Measurements from ENCODE around the gene PSMC6. TPM values are rescaled to one million over a fixed set of nuclear protein-coding genes. Genes with fewer than 3 reads are reported as not detected.
"Not testable (repeated sequence)": the region's sequence is repeated elsewhere in the genome, so short reads cannot be mapped to it uniquely, and the experiment has no call there.

Gene PSMC6
- total RNA-seq, 1 donor from 2014 or later: 49.6 TPM

- Histone ChIP-seq H3K36me3 (peaks cover 0 to 17% of the 10 kb centered on the region in 2 donors), H3K4me1 (no peaks in the 10 kb centered on the region), H3K4me3 (no peak overlapping the region), H3K27me3 (no peaks in the 10 kb centered on the region), H3K27ac (no peak overlapping the region), H3K9me3 (no peaks in the 10 kb centered on the region)
- intact Hi-C loops (cut with DNase I): no loop called here
- TF ChIP-seq POLR2AphosphoS5 (IDR thresholded peaks at IDR 0.05; ENCODE audit: insufficient read depth in 1 of 2, low read depth in 1 of 2) (no peak), POLR2A (IDR thresholded peaks at IDR 0.05) (no peak), CTCF (IDR thresholded peaks at IDR 0.05) (no peak)
- DNase-seq (ENCODE audit: extremely low spot score in 2 of 2): no peak
Observed at GRCh38 chr14:52759145-52759544, 52.1 kb downstream of the PSMC6 start.

- H3K9me3 ChIP-seq; H3K27me3 ChIP-seq; DNase-seq (ENCODE audit: extremely low spot score in 2 of 2); H3K4me1 ChIP-seq; H3K4me3 ChIP-seq; intact Hi-C loops (cut with DNase I); H3K27ac ChIP-seq: not testable (repeated sequence)
- H3K36me3 ChIP-seq: peaks cover 0 to 21% of the 10 kb centered on the region in 2 donors
Observed at GRCh38 chr14:52762923-52763322, 55.9 kb downstream of the PSMC6 start.

- H3K27me3 ChIP-seq: no peaks in the 10 kb centered on the region
- DNase-seq (ENCODE audit: extremely low spot score in 2 of 2): no peak
- no peaks in the 10 kb centered on the region for H3K9me3 ChIP-seq
- H3K27ac ChIP-seq: no peak overlapping the region
- TF ChIP-seq CTCF (IDR thresholded peaks at IDR 0.05): no peak
- no peak for TF ChIP-seq POLR2A (IDR thresholded peaks at IDR 0.05)
- TF ChIP-seq POLR2AphosphoS5 (IDR thresholded peaks at IDR 0.05; ENCODE audit: insufficient read depth in 1 of 2, low read depth in 1 of 2): no peak
- peaks cover 0 to 16% of the 10 kb centered on the region in 2 donors for H3K36me3 ChIP-seq
- intact Hi-C loops (cut with DNase I): no loop called here
- H3K4me3 ChIP-seq: no peak overlapping the region
- H3K4me1 ChIP-seq: no peaks in the 10 kb centered on the region
Observed at GRCh38 chr14:52767058-52767833, 60.2 kb downstream of the PSMC6 start.

- Histone ChIP-seq H3K27ac (no peak overlapping the region), H3K4me1 (no peaks in the 10 kb centered on the region), H3K4me3 (no peak overlapping the region), H3K9me3 (no peaks in the 10 kb centered on the region), H3K36me3 (peaks cover 0 to 20% of the 10 kb centered on the region in 2 donors), H3K27me3 (no peaks in the 10 kb centered on the region)
- DNase-seq (ENCODE audit: extremely low spot score in 2 of 2): no peak
- no peak for TF ChIP-seq POLR2AphosphoS5 (IDR thresholded peaks at IDR 0.05; ENCODE audit: insufficient read depth in 1 of 2, low read depth in 1 of 2)
- no peak for TF ChIP-seq POLR2A (IDR thresholded peaks at IDR 0.05)
- no peak for TF ChIP-seq CTCF (IDR thresholded peaks at IDR 0.05)
- intact Hi-C loops (cut with DNase I): loop anchor here (5.0 kb wide), 1 partner anchor 1243 kb away; no protein-coding TSS in a partner anchor
Observed at GRCh38 chr14:52769887-52770286, 62.9 kb downstream of the PSMC6 start.

- TF ChIP-seq POLR2A (IDR thresholded peaks at IDR 0.05) (no peak), CTCF (IDR thresholded peaks at IDR 0.05) (no peak), POLR2AphosphoS5 (IDR thresholded peaks at IDR 0.05; ENCODE audit: insufficient read depth in 1 of 2, low read depth in 1 of 2) (no peak)
- Histone ChIP-seq H3K4me3 (no peak overlapping the region), H3K36me3 (peaks cover 0 to 24% of the 10 kb centered on the region in 2 donors), H3K4me1 (no peaks in the 10 kb centered on the region), H3K9me3 (no peaks in the 10 kb centered on the region), H3K27me3 (no peaks in the 10 kb centered on the region), H3K27ac (no peak overlapping the region)
- no peak for DNase-seq (ENCODE audit: extremely low spot score in 2 of 2)
- intact Hi-C loops (cut with DNase I): no loop called here
Observed at GRCh38 chr14:52776816-52777215, 69.8 kb downstream of the PSMC6 start.

Other genes with a start within 250 kb of the PSMC6 start
- 5.9 TPM for gene TXNDC16, start 154.7 kb upstream of the PSMC6 start, total RNA-seq
- gene GPR137C, start 154.4 kb upstream of the PSMC6 start, total RNA-seq: 0.74 TPM
- gene ERO1A, start 11.6 kb upstream of the PSMC6 start, total RNA-seq: 50.6 TPM
- gene STYX, start 23.0 kb downstream of the PSMC6 start, total RNA-seq: 11.5 TPM
- 11.5 TPM for gene GNPNAT1, start 84.4 kb downstream of the PSMC6 start, total RNA-seq
- gene FERMT2, start 243.8 kb downstream of the PSMC6 start, total RNA-seq: 70.2 TPM